NCI-H2196 treated with DMSO at 0.1 percent for 48 hours (cell line): ENCODE results near the gene KLRC3.
"Not testable (repeated sequence)": the region's sequence is repeated elsewhere in the genome, so short reads cannot be mapped to it uniquely, and the experiment has no call there.

Source experiments
- DNase-seq: peaks from one replicate; lab custom pipeline; 2025; ENCODE audit not compliant: unreplicated experiment; lab: John Stamatoyannopoulos, UW

Gene KLRC3

GRCh38 chr12:10371893-10372535 is 48.4 kb downstream of the KLRC3 start:
- not testable (repeated sequence) for DNase-seq

GRCh38 chr12:10369557-10370415 is 50.6 kb downstream of the KLRC3 start:
- no peak for DNase-seq

- DNase-seq: no peak
Observed at GRCh38 chr12:10368206-10369171, 51.9 kb downstream of the KLRC3 start.

GRCh38 chr12:10367714-10368113 is 52.7 kb downstream of the KLRC3 start:
- not testable (repeated sequence) for DNase-seq

GRCh38 chr12:10366875-10367274 is 53.5 kb downstream of the KLRC3 start:
- no peak for DNase-seq

GRCh38 chr12:10365696-10366405 is 54.5 kb downstream of the KLRC3 start:
- no peak for DNase-seq

GRCh38 chr12:10364815-10365622 is 55.4 kb downstream of the KLRC3 start:
- peak; percentile 24 for DNase-seq

GRCh38 chr12:10363914-10364814 is 56.2 kb downstream of the KLRC3 start:
- DNase-seq: no peak

GRCh38 chr12:10363658-10363913 is 56.8 kb downstream of the KLRC3 start:
- no peak for DNase-seq

GRCh38 chr12:10362828-10363657 is 57.4 kb downstream of the KLRC3 start:
- DNase-seq: no peak

- DNase-seq: no peak
Observed at GRCh38 chr12:10362325-10362724, 58.1 kb downstream of the KLRC3 start.
